ENCODE data around the gene APOBR.

DNA sequence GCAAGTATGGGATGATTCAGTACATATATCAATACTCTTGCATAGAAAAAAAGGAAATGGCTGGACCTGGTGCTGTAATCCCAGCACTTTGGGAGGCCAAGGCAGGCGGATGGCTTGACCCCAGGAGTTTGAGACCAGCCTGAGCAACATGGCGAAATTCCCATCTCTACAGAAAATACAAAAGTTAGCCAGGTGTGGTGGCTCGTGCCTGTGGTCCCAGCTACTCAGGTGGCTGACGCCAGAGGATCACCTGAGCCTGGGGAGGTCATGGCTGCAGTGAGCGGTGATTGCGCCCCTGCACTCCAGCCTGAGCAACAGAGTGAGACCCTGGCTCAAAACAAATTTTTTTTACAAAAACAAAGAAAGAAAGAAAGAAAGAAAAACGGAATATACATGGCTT, 52.2 kb downstream of the APOBR start:
- TF ChIP-seq, protein P1, sequence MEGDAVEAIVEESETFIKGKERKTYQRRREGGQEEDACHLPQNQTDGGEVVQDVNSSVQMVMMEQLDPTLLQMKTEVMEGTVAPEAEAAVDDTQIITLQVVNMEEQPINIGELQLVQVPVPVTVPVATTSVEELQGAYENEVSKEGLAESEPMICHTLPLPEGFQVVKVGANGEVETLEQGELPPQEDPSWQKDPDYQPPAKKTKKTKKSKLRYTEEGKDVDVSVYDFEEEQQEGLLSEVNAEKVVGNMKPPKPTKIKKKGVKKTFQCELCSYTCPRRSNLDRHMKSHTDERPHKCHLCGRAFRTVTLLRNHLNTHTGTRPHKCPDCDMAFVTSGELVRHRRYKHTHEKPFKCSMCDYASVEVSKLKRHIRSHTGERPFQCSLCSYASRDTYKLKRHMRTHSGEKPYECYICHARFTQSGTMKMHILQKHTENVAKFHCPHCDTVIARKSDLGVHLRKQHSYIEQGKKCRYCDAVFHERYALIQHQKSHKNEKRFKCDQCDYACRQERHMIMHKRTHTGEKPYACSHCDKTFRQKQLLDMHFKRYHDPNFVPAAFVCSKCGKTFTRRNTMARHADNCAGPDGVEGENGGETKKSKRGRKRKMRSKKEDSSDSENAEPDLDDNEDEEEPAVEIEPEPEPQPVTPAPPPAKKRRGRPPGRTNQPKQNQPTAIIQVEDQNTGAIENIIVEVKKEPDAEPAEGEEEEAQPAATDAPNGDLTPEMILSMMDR (IDR thresholded peaks at IDR 0.05) = no peak
- TF ChIP-seq POLR2A (IDR thresholded peaks at IDR 0.05) (no peak), POLR2AphosphoS5 (IDR thresholded peaks at IDR 0.05; ENCODE audit: insufficient read depth in 1 of 2, low read depth in 1 of 2) (no peak)

Measured in vagina (tissue), 2 donors.